HepG2 (cell line): ENCODE data around the gene CENPP. TPM values are rescaled to one million over a fixed set of nuclear protein-coding genes. Genes with fewer than 3 reads are reported as not detected.

Experiments used
- ADNP ChIP-seq: sonication (generic); formaldehyde crosslinking; IDR thresholded peaks from 2 replicates; pipeline ENCODE4 v1.4.0; 2020; ENCODE audit warnings: missing genetic modification reagents
- ATF2 ChIP-seq: sonication (generic); formaldehyde crosslinking; IDR thresholded peaks from 2 replicates; pipeline ENCODE4 v1.4.0; 2020; ENCODE audit warnings: missing genetic modification reagents
- BORCS8-MEF2B ChIP-seq: sonication (generic); formaldehyde crosslinking; IDR thresholded peaks from 2 replicates; pipeline ENCODE4 v1.8.0; 2022; ENCODE audit warnings: mild to moderate bottlenecking, missing genetic modification reagents
- CHD2 ChIP-seq: IDR thresholded peaks from 2 replicates; pipeline ENCODE4 v1.6.1; 2011; ENCODE audit warnings: low read depth, low read length, improper control_type of control experiment
- FOXP4 ChIP-seq: sonication (generic); formaldehyde crosslinking; IDR thresholded peaks from 2 replicates; pipeline ENCODE4 v1.4.0; 2020; ENCODE audit warnings: missing genetic modification reagents
- GLI4 ChIP-seq: sonication (generic); formaldehyde crosslinking; IDR thresholded peaks from 2 replicates; pipeline ENCODE4 v1.5.1; 2020; ENCODE audit warnings: missing genetic modification reagents, mild to moderate bottlenecking, moderate library complexity, borderline replicate concordance
- GMEB1 ChIP-seq: sonication (generic); formaldehyde crosslinking; IDR thresholded peaks from 2 replicates; pipeline ENCODE4 v1.5.1; 2020; ENCODE audit warnings: missing genetic modification reagents, mild to moderate bottlenecking, borderline replicate concordance
- MIXL1 ChIP-seq: IDR thresholded peaks from 2 replicates; pipeline ENCODE4 v1.6.1; 2016
- NFIB ChIP-seq: sonication (generic); formaldehyde crosslinking; IDR thresholded peaks from 2 replicates; pipeline ENCODE4 v1.9.0; 2021; ENCODE audit warnings: missing genetic modification reagents, mild to moderate bottlenecking, borderline replicate concordance
- PHF8 ChIP-seq: sonication (generic); formaldehyde crosslinking; IDR thresholded peaks from 2 replicates; pipeline ENCODE4 v1.5.0; 2020; ENCODE audit warnings: missing genetic modification reagents
- PREB ChIP-seq: sonication (generic); formaldehyde crosslinking; IDR thresholded peaks from 2 replicates; pipeline ENCODE4 v1.4.0; 2020; ENCODE audit warnings: missing genetic modification reagents
- REST ChIP-seq, 2 experiments: IDR thresholded peaks; 2 replicates each; pipeline ENCODE4 v1.6.1; 2011 to 2012; ENCODE audit warnings: low read length in 2 of 2, borderline replicate concordance in 1 of 2, low read depth in 1 of 2, mild to moderate bottlenecking in 1 of 2, moderate library complexity in 1 of 2
- SRSF9 ChIP-seq: fragments of 200-400 bp; formaldehyde crosslinking; IDR thresholded peaks from 2 replicates; pipeline ENCODE4 v1.6.1; 2018; ENCODE audit warnings: borderline replicate concordance, mild to moderate bottlenecking, low read depth, low read length; ENCODE audit not compliant: insufficient read depth, poor library complexity, severe bottlenecking
- STAT5B ChIP-seq: sonication (generic); formaldehyde crosslinking; IDR thresholded peaks from 2 replicates; pipeline ENCODE4 v1.4.0; 2020; ENCODE audit warnings: missing genetic modification reagents
- ZBTB3 ChIP-seq: sonication (generic); formaldehyde crosslinking; IDR thresholded peaks from 2 replicates; pipeline ENCODE4 v1.4.0; 2020; ENCODE audit warnings: low read depth, mild to moderate bottlenecking, moderate library complexity, missing genetic modification reagents, borderline replicate concordance
- ZBTB43 ChIP-seq: sonication (generic); formaldehyde crosslinking; conservative IDR thresholded peaks from 2 replicates; pipeline ENCODE4 v1.4.0; 2020; ENCODE audit warnings: missing genetic modification reagents
- ZNF17 ChIP-seq: sonication (generic); formaldehyde crosslinking; IDR thresholded peaks from 2 replicates; pipeline ENCODE4 v1.5.0; 2020; ENCODE audit warnings: mild to moderate bottlenecking, missing genetic modification reagents
- ZNF549 ChIP-seq: sonication (generic); formaldehyde crosslinking; IDR thresholded peaks from 2 replicates; pipeline ENCODE4 v1.5.0; 2020; ENCODE audit warnings: missing genetic modification reagents
- polyA plus RNA-seq, 8 experiments: library from polyadenylated mRNA; depleted of rRNA in 3 of 8; stranded (reverse) in 7 of 8; unstranded in 1 of 8; fragments of >200 nt; fragmentation: Illumina TruSeq in 4 of 8; extraction: Trizol in 4 of 8; gene quantifications; 2 replicates each; pipeline versions ENCODE4 v1.2.1 to v1.2.3, GENCODE V29; 2011 to 2016; ENCODE audit warnings: low read depth in 4 of 8, missing spikeins in 1 of 8, mixed read lengths in 1 of 8; ENCODE audit not compliant: insufficient read depth in 1 of 8
- total RNA-seq, 5 experiments: library from RNA; depleted of rRNA; stranded (reverse); fragments of >200 nt; fragmentation: Illumina TruSeq; extraction: Trizol; gene quantifications; 2 replicates each; pipeline ENCODE4 v1.2.3, GENCODE V29; 2016; ENCODE audit warnings: low read depth in 1 of 5

The CENPP gene
- total and polyA plus RNA-seq, 2 of the 13 experiments (the other 11 are each of a cell fraction or from before 2014, with no cell fraction given) = 2.0 to 11.4 TPM

GRCh38 chr9:92616655-92617111, 290.9 kb downstream of the CENPP start (continued):
- no peak for TF ChIP-seq GLI4
- no peak for TF ChIP-seq STAT5B (CRISPR knock-in tag)
- TF ChIP-seq ZBTB43 (CRISPR knock-in tag) = peak; percentile 54; the same call in 1 of the 2 replicates
- no peak for TF ChIP-seq CHD2
- no peak for TF ChIP-seq NFIB
- 0 out of 2 replicates have a peak, but pooled peaks have one; percentile 47 for TF ChIP-seq ZBTB3 (CRISPR knock-in tag)
- TF ChIP-seq ZNF17 (CRISPR knock-in tag) = no peak
- TF ChIP-seq ZNF549 = no peak
- TF ChIP-seq FOXP4 (CRISPR knock-in tag) = peak; percentile 99
- peak; percentile 28; the same call in 1 of the 2 replicates for TF ChIP-seq GMEB1 (CRISPR knock-in tag)
- TF ChIP-seq BORCS8-MEF2B (CRISPR knock-in tag) = no peak
- TF ChIP-seq REST (IDR thresholded peaks at IDR 0.05; ENCODE audit: borderline replicate concordance in 1 of 2, low read depth in 1 of 2, low read length in 2 of 2) = no peak
- TF ChIP-seq PHF8 (CRISPR knock-in tag) = no peak
- TF ChIP-seq PREB = no peak
- TF ChIP-seq SRSF9 = no peak
- no peak for TF ChIP-seq ADNP (CRISPR knock-in tag)
- peak; percentile 79 for TF ChIP-seq MIXL1 (CRISPR knock-in tag)
- TF ChIP-seq ATF2 = peak; percentile 54; the same call in 1 of the 2 replicates
